Measurements from ENCODE around the gene CAMK2B.

CAMK2B gene

GRCh38 chr7:44322631-44323363 is 2.6 kb downstream of the CAMK2B start:
- peaks cover 21% of the 10 kb centered on the region for H3K27me3 Mint-ChIP-seq
- H3K27ac Mint-ChIP-seq: no peak overlapping the region
- no peaks in the 10 kb centered on the region for H3K36me3 Mint-ChIP-seq
- peaks cover 5% of the 10 kb centered on the region for H3K4me1 Mint-ChIP-seq
- H3K4me3 Mint-ChIP-seq: peak overlapping the region; percentile 53
- no peaks in the 10 kb centered on the region for H3K9me3 Mint-ChIP-seq

- peaks cover 5% of the 10 kb centered on the region for H3K4me1 Mint-ChIP-seq
- H3K9me3 Mint-ChIP-seq: no peaks in the 10 kb centered on the region
- no peaks in the 10 kb centered on the region for H3K36me3 Mint-ChIP-seq
- no peak overlapping the region for H3K27ac Mint-ChIP-seq
- no peak overlapping the region for H3K4me3 Mint-ChIP-seq
- H3K27me3 Mint-ChIP-seq: peaks cover 21% of the 10 kb centered on the region
Measured at GRCh38 chr7:44321796-44322195, 3.6 kb downstream of the CAMK2B start.

- Mint-ChIP-seq H3K36me3 (no peaks in the 10 kb centered on the region), H3K27me3 (peaks cover 16% of the 10 kb centered on the region), H3K27ac (no peak overlapping the region), H3K4me3 (no peak overlapping the region), H3K9me3 (no peaks in the 10 kb centered on the region), H3K4me1 (peaks cover 3% of the 10 kb centered on the region)
Measured at GRCh38 chr7:44320794-44321371, 4.5 kb downstream of the CAMK2B start.

- Mint-ChIP-seq H3K27me3 (peaks cover 14% of the 10 kb centered on the region), H3K4me1 (no peaks in the 10 kb centered on the region), H3K9me3 (no peaks in the 10 kb centered on the region), H3K4me3 (no peak overlapping the region), H3K27ac (no peak overlapping the region), H3K36me3 (no peaks in the 10 kb centered on the region)
Measured at GRCh38 chr7:44320141-44320540, 5.3 kb downstream of the CAMK2B start.

GRCh38 chr7:44318332-44318731 is 7.1 kb downstream of the CAMK2B start:
- Mint-ChIP-seq H3K36me3 (no peaks in the 10 kb centered on the region), H3K9me3 (no peaks in the 10 kb centered on the region), H3K27ac (no peak overlapping the region)

GRCh38 chr7:44315301-44315903 is 10.0 kb downstream of the CAMK2B start:
- Mint-ChIP-seq H3K4me3 (no peak overlapping the region), H3K27ac (no peak overlapping the region), H3K36me3 (no peaks in the 10 kb centered on the region), H3K9me3 (no peaks in the 10 kb centered on the region), H3K4me1 (no peaks in the 10 kb centered on the region), H3K27me3 (peaks cover 6% of the 10 kb centered on the region)

More at GRCh38 chr7:44318332-44318731, 7.1 kb downstream of the CAMK2B start:
- Mint-ChIP-seq H3K4me3 (no peak overlapping the region), H3K27me3 (peaks cover 5% of the 10 kb centered on the region), H3K4me1 (no peaks in the 10 kb centered on the region)

GRCh38 chr7:44313621-44314031 is 11.8 kb downstream of the CAMK2B start:
- no peak overlapping the region for H3K4me3 Mint-ChIP-seq
- no peaks in the 10 kb centered on the region for H3K36me3 Mint-ChIP-seq
- no peaks in the 10 kb centered on the region for H3K4me1 Mint-ChIP-seq
- no peak overlapping the region for H3K27ac Mint-ChIP-seq
- no peaks in the 10 kb centered on the region for H3K9me3 Mint-ChIP-seq
- H3K27me3 Mint-ChIP-seq: peaks cover 6% of the 10 kb centered on the region

- Mint-ChIP-seq H3K27me3 (peaks cover 6% of the 10 kb centered on the region), H3K4me3 (no peak overlapping the region), H3K27ac (no peak overlapping the region), H3K36me3 (no peaks in the 10 kb centered on the region), H3K4me1 (no peaks in the 10 kb centered on the region), H3K9me3 (no peaks in the 10 kb centered on the region)
Measured at GRCh38 chr7:44313016-44313415, 12.4 kb downstream of the CAMK2B start.

- Mint-ChIP-seq H3K4me1 (no peaks in the 10 kb centered on the region), H3K9me3 (no peaks in the 10 kb centered on the region), H3K36me3 (no peaks in the 10 kb centered on the region), H3K27ac (no peak overlapping the region), H3K4me3 (no peak overlapping the region), H3K27me3 (peaks cover 6% of the 10 kb centered on the region)
Measured at GRCh38 chr7:44311561-44312495, 13.6 kb downstream of the CAMK2B start.

- Mint-ChIP-seq H3K27me3 (peaks cover 6% of the 10 kb centered on the region), H3K27ac (no peak overlapping the region), H3K9me3 (no peaks in the 10 kb centered on the region), H3K4me1 (no peaks in the 10 kb centered on the region), H3K36me3 (no peaks in the 10 kb centered on the region), H3K4me3 (peak overlapping the region; percentile 58)
Measured at GRCh38 chr7:44310221-44310848, 15.1 kb downstream of the CAMK2B start.

GRCh38 chr7:44309271-44310091 is 15.9 kb downstream of the CAMK2B start:
- Mint-ChIP-seq H3K4me3 (peak overlapping the region; percentile 58), H3K27ac (no peak overlapping the region), H3K9me3 (no peaks in the 10 kb centered on the region), H3K4me1 (no peaks in the 10 kb centered on the region), H3K36me3 (no peaks in the 10 kb centered on the region), H3K27me3 (peaks cover 6% of the 10 kb centered on the region)

- Mint-ChIP-seq H3K4me1 (no peaks in the 10 kb centered on the region), H3K27ac (no peak overlapping the region), H3K9me3 (no peaks in the 10 kb centered on the region), H3K36me3 (no peaks in the 10 kb centered on the region), H3K27me3 (peaks cover 4% of the 10 kb centered on the region), H3K4me3 (no peak overlapping the region)
Measured at GRCh38 chr7:44308596-44309270, 16.7 kb downstream of the CAMK2B start.

- Mint-ChIP-seq H3K4me3 (no peak overlapping the region), H3K9me3 (no peaks in the 10 kb centered on the region), H3K36me3 (no peaks in the 10 kb centered on the region), H3K27ac (no peak overlapping the region), H3K27me3 (peaks cover 4% of the 10 kb centered on the region), H3K4me1 (no peaks in the 10 kb centered on the region)
Measured at GRCh38 chr7:44307905-44308595, 17.3 kb downstream of the CAMK2B start.
